ENCODE results near the gene SLC34A1. TPM values are rescaled to one million over a fixed set of nuclear protein-coding genes. Genes with fewer than 3 reads are reported as not detected.

The SLC34A1 gene
- total and polyA plus RNA-seq, 2 experiments from 2014 or later: not detected

- no peaks in the 10 kb centered on the region for H3K9me2 ChIP-seq (ENCODE audit: insufficient read depth)
- H3K79me2 ChIP-seq (replicated peaks; ENCODE audit: insufficient read depth): no peaks in the 10 kb centered on the region
- H3K36me3 ChIP-seq (ENCODE audit: insufficient read depth): no peaks in the 10 kb centered on the region
- H2AFZ ChIP-seq: no peak overlapping the region
- H3F3A ChIP-seq (replicated peaks; ENCODE audit: low read depth): 0 out of 2 replicates have a peak, but pooled peaks cover 18% of the 10 kb centered on the region
- H3K27ac ChIP-seq (ENCODE audit: low read depth): no peak overlapping the region
- ATAC-seq (0 out of 3 replicates have a peak, but pooled peaks have one; percentile 1), DNase-seq (ENCODE audit: low spot score) (peak; percentile 76)
- Mint-ChIP-seq H3K9me3 (no peaks in the 10 kb centered on the region; the same call in 2 of the 3 replicates), H3K27ac (no peak overlapping the region), H3K4me3 (peak overlapping the region; percentile 90; the same call in 2 of the 3 replicates), H3K36me3 (ENCODE audit: low read depth) (peaks cover 11% of the 10 kb centered on the region), H3K27me3 (ENCODE audit: insufficient read depth, low read depth, poor library complexity) (peaks cover 32% of the 10 kb centered on the region), H3K4me1 (peaks cover 54% of the 10 kb centered on the region)
- TF ChIP-seq, protein P1, sequence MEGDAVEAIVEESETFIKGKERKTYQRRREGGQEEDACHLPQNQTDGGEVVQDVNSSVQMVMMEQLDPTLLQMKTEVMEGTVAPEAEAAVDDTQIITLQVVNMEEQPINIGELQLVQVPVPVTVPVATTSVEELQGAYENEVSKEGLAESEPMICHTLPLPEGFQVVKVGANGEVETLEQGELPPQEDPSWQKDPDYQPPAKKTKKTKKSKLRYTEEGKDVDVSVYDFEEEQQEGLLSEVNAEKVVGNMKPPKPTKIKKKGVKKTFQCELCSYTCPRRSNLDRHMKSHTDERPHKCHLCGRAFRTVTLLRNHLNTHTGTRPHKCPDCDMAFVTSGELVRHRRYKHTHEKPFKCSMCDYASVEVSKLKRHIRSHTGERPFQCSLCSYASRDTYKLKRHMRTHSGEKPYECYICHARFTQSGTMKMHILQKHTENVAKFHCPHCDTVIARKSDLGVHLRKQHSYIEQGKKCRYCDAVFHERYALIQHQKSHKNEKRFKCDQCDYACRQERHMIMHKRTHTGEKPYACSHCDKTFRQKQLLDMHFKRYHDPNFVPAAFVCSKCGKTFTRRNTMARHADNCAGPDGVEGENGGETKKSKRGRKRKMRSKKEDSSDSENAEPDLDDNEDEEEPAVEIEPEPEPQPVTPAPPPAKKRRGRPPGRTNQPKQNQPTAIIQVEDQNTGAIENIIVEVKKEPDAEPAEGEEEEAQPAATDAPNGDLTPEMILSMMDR (conservative IDR thresholded peaks at IDR 0.05; ENCODE audit: low read depth in 2 of 2): peak; percentile 59 to 71
- TF ChIP-seq, protein P2, sequence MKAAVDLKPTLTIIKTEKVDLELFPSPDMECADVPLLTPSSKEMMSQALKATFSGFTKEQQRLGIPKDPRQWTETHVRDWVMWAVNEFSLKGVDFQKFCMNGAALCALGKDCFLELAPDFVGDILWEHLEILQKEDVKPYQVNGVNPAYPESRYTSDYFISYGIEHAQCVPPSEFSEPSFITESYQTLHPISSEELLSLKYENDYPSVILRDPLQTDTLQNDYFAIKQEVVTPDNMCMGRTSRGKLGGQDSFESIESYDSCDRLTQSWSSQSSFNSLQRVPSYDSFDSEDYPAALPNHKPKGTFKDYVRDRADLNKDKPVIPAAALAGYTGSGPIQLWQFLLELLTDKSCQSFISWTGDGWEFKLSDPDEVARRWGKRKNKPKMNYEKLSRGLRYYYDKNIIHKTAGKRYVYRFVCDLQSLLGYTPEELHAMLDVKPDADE (IDR thresholded peaks at IDR 0.05): no peak
- H3K27me3 ChIP-seq (ENCODE audit: insufficient read depth): peaks cover 15% of the 10 kb centered on the region
- H3K4me3 ChIP-seq: no peak overlapping the region
- peaks cover 50% of the 10 kb centered on the region for H3K4me1 ChIP-seq (ENCODE audit: insufficient read depth)
- no peak overlapping the region for H3K4me2 ChIP-seq
- no peaks in the 10 kb centered on the region; the same call in 1 of the 2 replicates for H4K20me1 ChIP-seq (replicated peaks; ENCODE audit: insufficient read depth)
Observed at GRCh38 chr5:177368869-177369644, 15.2 kb upstream of the SLC34A1 start.

DNA sequence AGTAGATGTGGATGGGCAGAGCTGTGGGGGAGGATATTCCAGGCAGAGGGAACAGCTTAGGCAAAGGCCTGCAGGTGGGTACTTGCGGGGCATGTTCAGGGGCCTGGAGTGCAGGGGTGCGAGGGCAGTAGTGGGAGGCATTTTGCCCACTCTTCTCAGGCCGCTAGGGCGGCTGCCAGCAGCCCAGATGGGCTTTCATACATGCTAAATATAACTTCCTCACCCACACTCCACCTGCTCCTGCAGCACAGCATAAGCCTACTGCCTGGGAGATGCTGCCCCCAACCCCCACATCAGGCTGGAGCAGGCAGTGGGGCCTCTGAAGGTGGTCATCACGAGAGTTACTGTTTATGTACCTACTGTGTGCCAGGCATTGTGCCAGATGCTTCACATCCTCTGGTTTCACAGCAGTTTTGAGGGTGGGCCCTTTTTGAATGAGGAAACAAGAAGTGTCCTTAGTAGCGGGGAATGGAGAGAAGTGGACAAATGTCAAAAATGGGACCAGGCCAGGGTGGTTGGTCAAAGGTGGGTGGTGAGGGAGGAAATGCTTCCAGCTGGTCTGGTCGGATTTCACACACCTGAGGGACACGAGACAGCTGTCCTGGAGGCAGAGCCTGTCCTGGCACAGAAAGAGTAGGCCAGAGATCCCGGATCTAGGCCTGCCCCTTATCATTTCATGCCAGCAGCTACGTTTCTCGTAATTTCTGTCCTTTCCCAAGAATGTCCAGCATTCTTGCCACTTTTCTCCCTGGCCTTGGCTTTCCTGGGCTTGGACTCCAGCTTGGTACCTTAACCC is 14.4 kb upstream of the SLC34A1 start:
- peak overlapping the region; percentile 76 for H3K4me2 ChIP-seq
- peak overlapping the region; percentile 30; the same call in 1 of the 2 replicates for H3K4me3 ChIP-seq
- H3K27ac ChIP-seq (ENCODE audit: low read depth): 0 out of 2 replicates have a peak overlapping the region, but pooled peaks have one; percentile 47
- Mint-ChIP-seq H3K9me3 (no peaks in the 10 kb centered on the region; the same call in 2 of the 3 replicates), H3K27ac (no peak overlapping the region), H3K27me3 (ENCODE audit: insufficient read depth, low read depth, poor library complexity) (peaks cover 33% of the 10 kb centered on the region), H3K36me3 (ENCODE audit: low read depth) (peaks cover 11% of the 10 kb centered on the region), H3K4me3 (peak overlapping the region; percentile 43; the same call in 2 of the 3 replicates), H3K4me1 (peaks cover 55% of the 10 kb centered on the region)
- DNase-seq (ENCODE audit: low spot score) (no peak), ATAC-seq (no peak)
- peaks cover 15% of the 10 kb centered on the region for H3K27me3 ChIP-seq (ENCODE audit: insufficient read depth)
- H2AFZ ChIP-seq: no peak overlapping the region
- no peaks in the 10 kb centered on the region for H3K9me2 ChIP-seq (ENCODE audit: insufficient read depth)
- H3K36me3 ChIP-seq (ENCODE audit: insufficient read depth): no peaks in the 10 kb centered on the region
- no peaks in the 10 kb centered on the region for H3K79me2 ChIP-seq (replicated peaks; ENCODE audit: insufficient read depth)
- 0 out of 2 replicates have a peak, but pooled peaks cover 18% of the 10 kb centered on the region for H3F3A ChIP-seq (replicated peaks; ENCODE audit: low read depth)
- H4K20me1 ChIP-seq (replicated peaks; ENCODE audit: insufficient read depth): no peaks in the 10 kb centered on the region; the same call in 1 of the 2 replicates
- H3K4me1 ChIP-seq (ENCODE audit: insufficient read depth): peaks cover 48% of the 10 kb centered on the region
- TF ChIP-seq EZH2phosphoT487 (IDR thresholded peaks at IDR 0.05; ENCODE audit: unreplicated experiment): no peak
- TF ChIP-seq STAT1 (IDR thresholded peaks at IDR 0.05; ENCODE audit: unreplicated experiment): no peak
- TF ChIP-seq ZNF114 (CRISPR knock-in tag; IDR thresholded peaks at IDR 0.05): no peak
- TF ChIP-seq, protein P1 (conservative IDR thresholded peaks at IDR 0.05; ENCODE audit: low read depth in 2 of 2): no peak
- TF ChIP-seq ZNF331 (CRISPR knock-in tag; IDR thresholded peaks at IDR 0.05; ENCODE audit: low read depth): no peak
- no peak for TF ChIP-seq EZH2 (IDR thresholded peaks at IDR 0.05; ENCODE audit: low read depth, unreplicated experiment)
- no peak for TF ChIP-seq POLR2AphosphoS5 (IDR thresholded peaks at IDR 0.05; ENCODE audit: low read depth)
- TF ChIP-seq, protein P3, sequence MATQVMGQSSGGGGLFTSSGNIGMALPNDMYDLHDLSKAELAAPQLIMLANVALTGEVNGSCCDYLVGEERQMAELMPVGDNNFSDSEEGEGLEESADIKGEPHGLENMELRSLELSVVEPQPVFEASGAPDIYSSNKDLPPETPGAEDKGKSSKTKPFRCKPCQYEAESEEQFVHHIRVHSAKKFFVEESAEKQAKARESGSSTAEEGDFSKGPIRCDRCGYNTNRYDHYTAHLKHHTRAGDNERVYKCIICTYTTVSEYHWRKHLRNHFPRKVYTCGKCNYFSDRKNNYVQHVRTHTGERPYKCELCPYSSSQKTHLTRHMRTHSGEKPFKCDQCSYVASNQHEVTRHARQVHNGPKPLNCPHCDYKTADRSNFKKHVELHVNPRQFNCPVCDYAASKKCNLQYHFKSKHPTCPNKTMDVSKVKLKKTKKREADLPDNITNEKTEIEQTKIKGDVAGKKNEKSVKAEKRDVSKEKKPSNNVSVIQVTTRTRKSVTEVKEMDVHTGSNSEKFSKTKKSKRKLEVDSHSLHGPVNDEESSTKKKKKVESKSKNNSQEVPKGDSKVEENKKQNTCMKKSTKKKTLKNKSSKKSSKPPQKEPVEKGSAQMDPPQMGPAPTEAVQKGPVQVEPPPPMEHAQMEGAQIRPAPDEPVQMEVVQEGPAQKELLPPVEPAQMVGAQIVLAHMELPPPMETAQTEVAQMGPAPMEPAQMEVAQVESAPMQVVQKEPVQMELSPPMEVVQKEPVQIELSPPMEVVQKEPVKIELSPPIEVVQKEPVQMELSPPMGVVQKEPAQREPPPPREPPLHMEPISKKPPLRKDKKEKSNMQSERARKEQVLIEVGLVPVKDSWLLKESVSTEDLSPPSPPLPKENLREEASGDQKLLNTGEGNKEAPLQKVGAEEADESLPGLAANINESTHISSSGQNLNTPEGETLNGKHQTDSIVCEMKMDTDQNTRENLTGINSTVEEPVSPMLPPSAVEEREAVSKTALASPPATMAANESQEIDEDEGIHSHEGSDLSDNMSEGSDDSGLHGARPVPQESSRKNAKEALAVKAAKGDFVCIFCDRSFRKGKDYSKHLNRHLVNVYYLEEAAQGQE (IDR thresholded peaks at IDR 0.05; ENCODE audit: unreplicated experiment): no peak
- TF ChIP-seq NANOG (IDR thresholded peaks at IDR 0.05; ENCODE audit: borderline replicate concordance): no peak
- TF ChIP-seq, protein P2 (IDR thresholded peaks at IDR 0.05): no peak
- TF ChIP-seq CREB1 (CRISPR knock-in tag; IDR thresholded peaks at IDR 0.05; ENCODE audit: low read depth): no peak

Data from GM23338 (cell line).